Thyroid gland (tissue), 4 donors: ENCODE data around the gene RHBDD1. TPM values are rescaled to one million over a fixed set of nuclear protein-coding genes. Genes with fewer than 3 reads are reported as not detected.

ENCODE experiments used
- DNase-seq, 2 donors: peaks; one replicate each; pipeline ENCODE4 v3.0.0-alpha.2; 2019
- H3K27ac ChIP-seq, 3 donors: fragments of 200-600 bp; sonication (generic); 1 replicate in 2 of 3; 2 replicates in 1 of 3; pipeline ENCODE4 v1.5.1; 2016 to 2019; ENCODE audit warnings: mild to moderate bottlenecking in 1 of 3, moderate library complexity in 1 of 3
- H3K27me3 ChIP-seq: fragments of 200-600 bp; sonication (generic); one replicate; pipeline ENCODE4 v1.5.1; 2019
- H3K36me3 ChIP-seq, 2 donors: fragments of 200-600 bp; sonication (generic); one replicate each; pipeline ENCODE4 v1.5.1; 2016 to 2019
- H3K4me1 ChIP-seq, 2 donors: fragments of 200-600 bp; sonication (generic); one replicate each; pipeline ENCODE4 v1.5.1; 2017 to 2019
- H3K4me3 ChIP-seq, 3 donors: fragments of 200-600 bp; sonication (generic); replicated peaks in 1 of 3; 1 replicate in 2 of 3; 2 replicates in 1 of 3; pipeline ENCODE4 v1.5.1; 2016; ENCODE audit warnings: mild to moderate bottlenecking in 1 of 3
- H3K9me3 ChIP-seq: fragments of 200-600 bp; sonication (generic); one replicate; pipeline ENCODE4 v1.5.1; 2017
- CTCF ChIP-seq, 6 experiments: fragments of 200-600 bp in 3 of 6; fragments of 450-650 bp in 3 of 6; sonication (generic) in 3 of 6; IDR thresholded peaks; one replicate each; pipeline ENCODE4 v1.5.1; 2016 to 2019; ENCODE audit warnings: antibody characterized with exemption in 6 of 6, mild to moderate bottlenecking in 2 of 6, inconsistent platforms in 1 of 6, moderate library complexity in 1 of 6
- POLR2A ChIP-seq, 2 donors: fragments of 450-650 bp; IDR thresholded peaks; one replicate each; pipeline ENCODE4 v1.6.1; 2017; ENCODE audit warnings: antibody characterized with exemption in 2 of 2, mild to moderate bottlenecking in 2 of 2, moderate library complexity in 1 of 2
- WGBS, 2 donors: methylation state at CpG; one replicate each; pipeline ENCODE4 v1.1.5; 2017; 5-methylcytosine and 5-hydroxymethylcytosine counted together
- intact Hi-C: fragments of 100-400 bp; cut with DNase I; formaldehyde crosslinking; loops from one replicate; pipeline ENCODE4 v1.15.1; 2023
- total RNA-seq, 4 donors: library from RNA; depleted of rRNA; stranded (reverse); fragments of >200 nt; gene quantifications; one replicate each; pipeline ENCODE4 v1.2.3, GENCODE V29; 2016

Gene RHBDD1
- total RNA-seq, 4 donors from 2014 or later: 17.2 to 36.5 (median 26.2) TPM

- H3K27me3 ChIP-seq: no peaks in the 10 kb centered on the region
- no peaks in the 10 kb centered on the region for H3K9me3 ChIP-seq
- H3K36me3 ChIP-seq: no peaks in the 10 kb centered on the region
- no peaks in the 10 kb centered on the region for H3K4me1 ChIP-seq
- H3K27ac ChIP-seq: no peak overlapping the region
- no peak for DNase-seq
- TF ChIP-seq POLR2A (IDR thresholded peaks at IDR 0.05): no peak
- TF ChIP-seq CTCF (IDR thresholded peaks at IDR 0.05): no peak
- no peak overlapping the region for H3K4me3 ChIP-seq
- intact Hi-C loops: no loop called here
- 82 to 83% methylated on average over 2 of the region's 2 CpGs for WGBS, 2 donors
Measured at GRCh38 chr2:226849349-226849748, 13.5 kb downstream of the RHBDD1 start.

- Histone ChIP-seq H3K27ac (no peak overlapping the region), H3K4me3 (no peak overlapping the region), H3K4me1 (no peaks in the 10 kb centered on the region), H3K36me3 (no peaks in the 10 kb centered on the region), H3K9me3 (no peaks in the 10 kb centered on the region), H3K27me3 (no peaks in the 10 kb centered on the region)
- DNase-seq: no peak
- intact Hi-C loops: no loop called here
- 92% methylated on average over 5 of the region's 5 CpGs for WGBS, 2 donors
- no peak for TF ChIP-seq POLR2A (IDR thresholded peaks at IDR 0.05)
- no peak for TF ChIP-seq CTCF (IDR thresholded peaks at IDR 0.05)
Measured at GRCh38 chr2:226850024-226850423, 14.2 kb downstream of the RHBDD1 start.

- no peak overlapping the region for H3K4me3 ChIP-seq
- no peaks in the 10 kb centered on the region for H3K27me3 ChIP-seq
- intact Hi-C loops: no loop called here
- H3K4me1 ChIP-seq: no peaks in the 10 kb centered on the region
- H3K9me3 ChIP-seq: no peaks in the 10 kb centered on the region
- H3K36me3 ChIP-seq: no peaks in the 10 kb centered on the region
- no peak for DNase-seq
- H3K27ac ChIP-seq: no peak overlapping the region
- 90 to 97% methylated on average over 2 of the region's 2 CpGs for WGBS, 2 donors
- TF ChIP-seq POLR2A (IDR thresholded peaks at IDR 0.05) (no peak), CTCF (IDR thresholded peaks at IDR 0.05) (no peak)
Measured at GRCh38 chr2:226855787-226856186, 19.9 kb downstream of the RHBDD1 start.

GRCh38 chr2:226860087-226860486, 24.2 kb downstream of the RHBDD1 start:
- TF ChIP-seq CTCF (IDR thresholded peaks at IDR 0.05): no peak
- TF ChIP-seq POLR2A (IDR thresholded peaks at IDR 0.05): no peak
- intact Hi-C loops: no loop called here
- H3K27ac ChIP-seq: no peak overlapping the region

GRCh38 chr2:226862623-226863022, 26.8 kb downstream of the RHBDD1 start:
- Histone ChIP-seq H3K4me3 (no peak overlapping the region), H3K9me3 (no peaks in the 10 kb centered on the region), H3K36me3 (no peaks in the 10 kb centered on the region), H3K27me3 (no peaks in the 10 kb centered on the region), H3K4me1 (peaks cover 10 to 16% of the 10 kb centered on the region in 2 donors), H3K27ac (no peak overlapping the region)
- intact Hi-C loops: no loop called here
- no peak for TF ChIP-seq CTCF (IDR thresholded peaks at IDR 0.05)
- no peak for TF ChIP-seq POLR2A (IDR thresholded peaks at IDR 0.05)
- DNase-seq: no peak
- WGBS, 2 donors: 87 to 88% methylated on average over 2 of the region's 2 CpGs

More at GRCh38 chr2:226860087-226860486, 24.2 kb downstream of the RHBDD1 start:
- peaks cover 10 to 16% of the 10 kb centered on the region in 2 donors for H3K4me1 ChIP-seq
- H3K4me3 ChIP-seq: no peak overlapping the region
- no peaks in the 10 kb centered on the region for H3K36me3 ChIP-seq
- H3K9me3 ChIP-seq: no peaks in the 10 kb centered on the region
- no peak for DNase-seq
- H3K27me3 ChIP-seq: no peaks in the 10 kb centered on the region
